Measurements from ENCODE around the gene LRRC2. TPM values are rescaled to one million over a fixed set of nuclear protein-coding genes. Genes with fewer than 3 reads are reported as not detected.

The LRRC2 gene
- total and polyA plus RNA-seq, 9 of the 15 experiments (the other 6 are each of a cell fraction or from before 2014, with no cell fraction given): 0.01 to 0.04 (median 0.03) TPM; not detected in 5

GRCh38 chr3:46508850-46509591, 57.1 kb downstream of the LRRC2 start (continued):
- TF ChIP-seq ARID3A (IDR thresholded peaks at IDR 0.05; ENCODE audit: borderline replicate concordance, low read depth, low read length): peak; percentile 98
- no peak for TF ChIP-seq KDM2B (CRISPR knock-in tag; IDR thresholded peaks at IDR 0.05)
- TF ChIP-seq FUS (optimal IDR thresholded peaks at IDR 0.05; ENCODE audit: low read depth, low read length): no peak
- TF ChIP-seq ZNF766 (CRISPR knock-in tag; conservative IDR thresholded peaks at IDR 0.05): peak; percentile 97
- TF ChIP-seq RBM25 (IDR thresholded peaks at IDR 0.05; ENCODE audit: low read depth, low read length, severe bottlenecking): no peak
- TF ChIP-seq THAP7 (CRISPR knock-in tag; IDR thresholded peaks at IDR 0.05): no peak
- TF ChIP-seq ZBTB5 (IDR thresholded peaks at IDR 0.05): no peak
- peak; percentile 99 for TF ChIP-seq NBN (IDR thresholded peaks at IDR 0.05; ENCODE audit: low read depth)
- no peak for TF ChIP-seq E2F6 (IDR thresholded peaks at IDR 0.05; ENCODE audit: borderline replicate concordance in 1 of 2, extremely low read depth in 1 of 2, insufficient read depth in 1 of 2, insufficient read length in 1 of 2, low read depth in 1 of 2, low read length in 1 of 2, poor library complexity in 1 of 2, severe bottlenecking in 1 of 2)
- TF ChIP-seq RBFOX2 (IDR thresholded peaks at IDR 0.05; ENCODE audit: low read depth, low read length): no peak
- TF ChIP-seq POLR2H (tag; IDR thresholded peaks at IDR 0.05; ENCODE audit: low read depth): no peak
- no peak; the same call in 1 of the 2 replicates for TF ChIP-seq CREB3 (tag; conservative IDR thresholded peaks at IDR 0.05; ENCODE audit: low read depth)
- TF ChIP-seq TFE3 (CRISPR knock-in tag; IDR thresholded peaks at IDR 0.05): no peak
- no peak for TF ChIP-seq POLR2AphosphoS2 (IDR thresholded peaks at IDR 0.05; ENCODE audit: low read length)
- no peak for TF ChIP-seq ZFPM2 (CRISPR knock-in tag; IDR thresholded peaks at IDR 0.05)
